ENCODE measurements around the gene UBE2Z.

DNA sequence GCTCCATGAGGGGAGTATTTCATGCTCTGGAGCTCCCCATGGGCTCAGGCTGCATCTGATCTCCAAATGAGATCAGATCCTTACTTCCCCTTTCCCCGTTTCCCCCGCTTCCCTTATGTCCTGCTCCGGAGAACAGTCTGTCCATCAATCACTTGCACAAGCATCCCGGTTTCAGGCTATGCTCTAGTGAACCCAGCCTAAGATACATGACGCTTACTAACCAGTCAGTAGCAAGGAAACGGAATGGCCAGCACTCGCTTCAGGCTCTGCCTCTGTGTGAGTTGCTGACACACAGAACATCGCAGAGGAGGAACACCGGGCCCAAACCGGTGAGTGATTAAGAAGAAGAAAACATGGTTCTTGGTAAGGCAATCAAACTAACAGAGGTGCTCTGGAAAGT lies 25.0 kb upstream of the UBE2Z start:
- TF ChIP-seq, protein P1, sequence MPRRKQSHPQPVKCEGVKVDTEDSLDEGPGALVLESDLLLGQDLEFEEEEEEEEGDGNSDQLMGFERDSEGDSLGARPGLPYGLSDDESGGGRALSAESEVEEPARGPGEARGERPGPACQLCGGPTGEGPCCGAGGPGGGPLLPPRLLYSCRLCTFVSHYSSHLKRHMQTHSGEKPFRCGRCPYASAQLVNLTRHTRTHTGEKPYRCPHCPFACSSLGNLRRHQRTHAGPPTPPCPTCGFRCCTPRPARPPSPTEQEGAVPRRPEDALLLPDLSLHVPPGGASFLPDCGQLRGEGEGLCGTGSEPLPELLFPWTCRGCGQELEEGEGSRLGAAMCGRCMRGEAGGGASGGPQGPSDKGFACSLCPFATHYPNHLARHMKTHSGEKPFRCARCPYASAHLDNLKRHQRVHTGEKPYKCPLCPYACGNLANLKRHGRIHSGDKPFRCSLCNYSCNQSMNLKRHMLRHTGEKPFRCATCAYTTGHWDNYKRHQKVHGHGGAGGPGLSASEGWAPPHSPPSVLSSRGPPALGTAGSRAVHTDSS (CRISPR knock-in tag; conservative IDR thresholded peaks at IDR 0.05): no peak
- no peak for TF ChIP-seq SMC3 (IDR thresholded peaks at IDR 0.05; ENCODE audit: low read length)
- TF ChIP-seq, protein P2, sequence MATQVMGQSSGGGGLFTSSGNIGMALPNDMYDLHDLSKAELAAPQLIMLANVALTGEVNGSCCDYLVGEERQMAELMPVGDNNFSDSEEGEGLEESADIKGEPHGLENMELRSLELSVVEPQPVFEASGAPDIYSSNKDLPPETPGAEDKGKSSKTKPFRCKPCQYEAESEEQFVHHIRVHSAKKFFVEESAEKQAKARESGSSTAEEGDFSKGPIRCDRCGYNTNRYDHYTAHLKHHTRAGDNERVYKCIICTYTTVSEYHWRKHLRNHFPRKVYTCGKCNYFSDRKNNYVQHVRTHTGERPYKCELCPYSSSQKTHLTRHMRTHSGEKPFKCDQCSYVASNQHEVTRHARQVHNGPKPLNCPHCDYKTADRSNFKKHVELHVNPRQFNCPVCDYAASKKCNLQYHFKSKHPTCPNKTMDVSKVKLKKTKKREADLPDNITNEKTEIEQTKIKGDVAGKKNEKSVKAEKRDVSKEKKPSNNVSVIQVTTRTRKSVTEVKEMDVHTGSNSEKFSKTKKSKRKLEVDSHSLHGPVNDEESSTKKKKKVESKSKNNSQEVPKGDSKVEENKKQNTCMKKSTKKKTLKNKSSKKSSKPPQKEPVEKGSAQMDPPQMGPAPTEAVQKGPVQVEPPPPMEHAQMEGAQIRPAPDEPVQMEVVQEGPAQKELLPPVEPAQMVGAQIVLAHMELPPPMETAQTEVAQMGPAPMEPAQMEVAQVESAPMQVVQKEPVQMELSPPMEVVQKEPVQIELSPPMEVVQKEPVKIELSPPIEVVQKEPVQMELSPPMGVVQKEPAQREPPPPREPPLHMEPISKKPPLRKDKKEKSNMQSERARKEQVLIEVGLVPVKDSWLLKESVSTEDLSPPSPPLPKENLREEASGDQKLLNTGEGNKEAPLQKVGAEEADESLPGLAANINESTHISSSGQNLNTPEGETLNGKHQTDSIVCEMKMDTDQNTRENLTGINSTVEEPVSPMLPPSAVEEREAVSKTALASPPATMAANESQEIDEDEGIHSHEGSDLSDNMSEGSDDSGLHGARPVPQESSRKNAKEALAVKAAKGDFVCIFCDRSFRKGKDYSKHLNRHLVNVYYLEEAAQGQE (IDR thresholded peaks at IDR 0.05; ENCODE audit: borderline replicate concordance in 1 of 2, low read depth in 1 of 2, low read length in 2 of 2): no peak
- TF ChIP-seq, protein P3, sequence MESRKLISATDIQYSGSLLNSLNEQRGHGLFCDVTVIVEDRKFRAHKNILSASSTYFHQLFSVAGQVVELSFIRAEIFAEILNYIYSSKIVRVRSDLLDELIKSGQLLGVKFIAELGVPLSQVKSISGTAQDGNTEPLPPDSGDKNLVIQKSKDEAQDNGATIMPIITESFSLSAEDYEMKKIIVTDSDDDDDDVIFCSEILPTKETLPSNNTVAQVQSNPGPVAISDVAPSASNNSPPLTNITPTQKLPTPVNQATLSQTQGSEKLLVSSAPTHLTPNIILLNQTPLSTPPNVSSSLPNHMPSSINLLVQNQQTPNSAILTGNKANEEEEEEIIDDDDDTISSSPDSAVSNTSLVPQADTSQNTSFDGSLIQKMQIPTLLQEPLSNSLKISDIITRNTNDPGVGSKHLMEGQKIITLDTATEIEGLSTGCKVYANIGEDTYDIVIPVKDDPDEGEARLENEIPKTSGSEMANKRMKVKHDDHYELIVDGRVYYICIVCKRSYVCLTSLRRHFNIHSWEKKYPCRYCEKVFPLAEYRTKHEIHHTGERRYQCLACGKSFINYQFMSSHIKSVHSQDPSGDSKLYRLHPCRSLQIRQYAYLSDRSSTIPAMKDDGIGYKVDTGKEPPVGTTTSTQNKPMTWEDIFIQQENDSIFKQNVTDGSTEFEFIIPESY (CRISPR knock-in tag; IDR thresholded peaks at IDR 0.05): no peak
- no peak for TF ChIP-seq SMARCC2 (IDR thresholded peaks at IDR 0.05)
- no peak for TF ChIP-seq RBFOX2 (IDR thresholded peaks at IDR 0.05; ENCODE audit: low read depth, low read length)

All from HepG2 (cell line).